HG03439 (cell line): ENCODE measurements around the gene CCDC183.
"Not testable (repeated sequence)": the region's sequence is repeated elsewhere in the genome, so short reads cannot be mapped to it uniquely, and the experiment has no call there.

Experiments used
- ATAC-seq: cut with Tn5 transposase; IDR thresholded peaks from one replicate; pipeline ENCODE4 v1.9.1; 2021; ENCODE audit warnings: mild to moderate bottlenecking, moderate library complexity; ENCODE audit not compliant: unreplicated experiment

The CCDC183 gene

DNA sequence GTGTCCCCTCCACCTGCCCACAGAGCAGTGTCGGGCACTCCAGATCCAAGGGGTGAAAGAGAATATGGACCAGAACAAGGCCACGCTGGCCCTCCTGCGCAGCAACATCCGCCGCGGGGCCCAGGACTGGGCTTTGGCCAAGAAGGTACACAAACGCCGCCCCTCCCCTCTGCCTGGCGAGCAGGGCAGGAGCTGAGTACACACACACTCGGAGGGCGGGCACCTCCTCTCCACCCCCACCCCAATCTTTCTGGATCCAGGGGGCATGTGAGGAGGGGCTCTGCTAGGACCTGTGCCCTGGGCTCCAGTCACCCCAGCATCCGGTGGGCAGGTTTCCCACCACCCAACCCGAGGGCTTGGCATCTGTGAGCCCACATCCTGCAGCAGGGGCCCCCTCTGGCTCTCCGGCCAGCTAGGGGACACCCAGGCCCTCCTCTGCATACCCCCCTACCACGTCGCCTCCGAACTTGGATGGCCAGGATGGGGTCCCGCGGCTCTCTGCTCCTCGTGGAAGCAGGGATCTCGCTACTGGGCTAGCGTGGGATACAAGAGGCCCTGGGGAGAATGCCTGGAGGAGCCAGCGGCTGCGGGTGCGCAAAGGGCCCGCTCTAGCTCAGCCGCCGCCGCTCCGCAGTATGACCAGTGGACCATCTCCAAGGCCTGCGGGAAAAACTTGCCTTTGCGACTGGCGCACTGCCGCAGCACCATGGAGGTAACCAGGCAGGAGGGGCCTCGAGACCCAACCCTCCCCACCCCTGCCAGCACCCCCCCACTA, 3.1 kb downstream of the CCDC183 start:
- ATAC-seq, result no peak

DNA sequence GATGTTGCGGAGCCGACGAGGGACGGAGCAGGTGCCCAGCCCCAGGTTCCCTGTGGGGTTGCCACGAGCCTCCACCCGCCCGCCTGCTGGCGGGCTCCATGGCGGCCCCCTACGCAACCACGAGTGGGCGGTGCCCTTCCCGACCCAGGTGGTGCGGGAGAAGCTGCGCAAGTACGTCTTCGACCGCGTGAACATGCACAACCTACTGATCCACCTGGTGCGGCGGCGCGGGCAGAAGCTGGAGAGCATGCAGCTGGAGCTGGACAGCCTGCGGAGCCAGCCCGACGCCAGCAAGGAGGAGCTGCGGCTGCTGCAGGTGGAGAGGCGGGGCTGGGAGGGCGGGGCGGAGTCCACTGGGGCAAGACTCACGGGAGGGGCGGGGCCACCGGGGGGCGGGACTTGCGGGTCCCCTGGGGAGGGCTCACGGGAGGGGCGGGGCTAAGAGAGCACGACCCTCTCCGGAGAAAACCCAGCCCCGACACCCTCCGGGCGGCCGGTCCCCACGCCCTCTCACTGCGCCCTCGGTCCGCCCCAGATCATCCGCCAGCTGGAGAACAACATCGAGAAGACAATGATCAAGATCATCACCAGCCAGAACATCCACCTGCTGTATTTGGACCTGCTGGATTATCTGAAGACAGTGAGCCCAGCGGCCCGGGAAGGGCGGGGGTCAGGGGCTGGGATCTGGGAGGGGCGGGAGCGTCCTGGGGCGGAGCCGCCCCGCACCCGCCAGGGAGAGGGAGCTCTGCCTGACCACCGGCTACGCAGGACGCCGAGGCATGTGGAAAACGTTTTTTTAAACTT, 3.9 kb downstream of the CCDC183 start:
- ATAC-seq, result no peak

DNA sequence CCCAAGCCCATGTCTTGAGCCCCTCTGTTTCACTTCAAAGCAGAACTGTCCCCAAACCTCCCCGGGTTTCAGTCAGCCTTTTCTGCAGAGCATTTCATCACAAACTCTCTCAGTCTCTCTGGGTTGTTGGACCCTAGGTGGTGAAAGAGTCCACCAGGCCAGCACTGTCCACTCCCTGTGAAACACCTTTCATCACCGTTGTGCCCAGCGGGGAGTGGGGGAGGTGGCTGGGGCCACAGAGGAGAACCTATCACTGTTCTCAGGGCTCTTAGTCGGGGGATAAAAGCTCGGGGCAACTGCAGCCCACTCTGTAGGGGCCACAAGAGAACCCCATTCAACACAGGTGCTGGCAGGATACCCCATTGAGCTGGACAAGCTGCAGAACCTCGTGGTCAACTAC, 6.2 kb downstream of the CCDC183 start:
- ATAC-seq, result no peak

DNA sequence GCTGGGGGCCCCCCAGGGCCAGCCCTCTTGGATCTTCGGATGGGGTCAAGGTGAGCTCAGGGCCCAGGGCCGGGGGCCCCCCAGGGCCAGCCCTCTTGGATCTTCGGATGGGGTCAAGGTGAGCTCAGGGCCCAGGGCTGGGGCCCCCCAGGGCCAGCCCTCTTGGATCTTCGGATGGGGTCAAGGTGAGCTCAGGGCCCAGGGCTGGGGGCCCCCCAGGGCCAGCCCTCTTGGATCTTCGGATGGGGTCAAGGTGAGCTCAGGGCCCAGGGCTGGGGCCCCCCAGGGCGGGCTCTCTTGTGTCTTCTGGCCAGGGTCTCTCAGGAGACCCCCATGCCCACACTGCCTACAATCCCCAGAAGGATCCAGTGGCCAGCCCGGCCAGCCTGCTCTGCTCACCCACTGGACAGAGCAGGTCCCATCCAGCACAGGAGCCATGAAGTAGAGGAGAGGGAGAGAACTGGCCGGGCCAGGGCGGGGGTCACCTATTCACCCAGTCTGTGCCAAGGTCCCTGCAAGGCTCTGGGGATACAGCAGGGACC, 6.9 kb downstream of the CCDC183 start:
- ATAC-seq, result not testable (repeated sequence)

DNA sequence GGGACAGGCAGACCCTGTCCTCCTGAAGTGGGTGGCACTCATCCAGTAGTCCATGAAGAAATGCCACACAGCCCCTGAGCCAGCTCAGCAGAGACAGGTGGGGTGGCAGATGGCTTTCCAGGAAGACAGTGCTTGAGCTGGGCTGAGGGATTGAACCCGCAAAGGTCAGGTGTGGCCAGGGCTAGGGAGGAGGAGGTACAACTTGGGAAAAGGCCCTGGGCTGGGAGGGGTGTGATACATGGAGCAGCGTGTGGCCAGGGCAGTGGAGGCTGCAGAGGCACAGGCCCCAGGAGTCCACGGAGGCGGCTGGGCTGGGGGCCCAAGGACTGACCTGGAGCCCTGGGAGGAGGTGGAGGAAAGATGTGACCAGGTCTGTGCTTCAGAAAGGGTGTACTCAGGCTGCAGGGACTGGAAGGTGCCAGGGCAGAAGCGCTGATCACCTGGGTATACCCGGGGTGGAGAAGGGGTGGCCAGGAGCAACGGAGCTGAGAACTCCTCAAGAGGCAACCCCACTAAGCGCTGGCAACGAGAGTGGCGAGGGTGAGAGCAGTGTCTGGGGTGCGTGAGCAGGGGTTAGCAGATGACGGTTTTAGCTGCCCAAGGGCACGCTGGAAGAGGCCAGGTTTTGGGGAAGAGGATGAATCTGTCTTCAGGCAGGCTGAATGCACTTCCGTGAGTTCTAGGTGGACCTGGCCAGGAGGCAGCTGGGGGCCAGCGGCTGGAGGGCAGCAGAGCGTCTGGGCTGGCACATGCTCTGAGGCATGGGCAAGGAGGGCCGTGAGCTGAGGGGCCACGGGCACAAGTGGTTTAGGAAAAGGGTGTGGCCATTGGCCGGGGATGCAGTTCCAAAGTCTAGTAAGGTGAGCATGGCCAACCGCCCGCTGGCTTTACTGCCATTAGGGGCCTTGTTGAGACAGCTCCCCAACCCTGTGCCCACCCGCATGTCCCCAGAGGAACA, 7.7 kb downstream of the CCDC183 start:
- ATAC-seq, result no peak

DNA sequence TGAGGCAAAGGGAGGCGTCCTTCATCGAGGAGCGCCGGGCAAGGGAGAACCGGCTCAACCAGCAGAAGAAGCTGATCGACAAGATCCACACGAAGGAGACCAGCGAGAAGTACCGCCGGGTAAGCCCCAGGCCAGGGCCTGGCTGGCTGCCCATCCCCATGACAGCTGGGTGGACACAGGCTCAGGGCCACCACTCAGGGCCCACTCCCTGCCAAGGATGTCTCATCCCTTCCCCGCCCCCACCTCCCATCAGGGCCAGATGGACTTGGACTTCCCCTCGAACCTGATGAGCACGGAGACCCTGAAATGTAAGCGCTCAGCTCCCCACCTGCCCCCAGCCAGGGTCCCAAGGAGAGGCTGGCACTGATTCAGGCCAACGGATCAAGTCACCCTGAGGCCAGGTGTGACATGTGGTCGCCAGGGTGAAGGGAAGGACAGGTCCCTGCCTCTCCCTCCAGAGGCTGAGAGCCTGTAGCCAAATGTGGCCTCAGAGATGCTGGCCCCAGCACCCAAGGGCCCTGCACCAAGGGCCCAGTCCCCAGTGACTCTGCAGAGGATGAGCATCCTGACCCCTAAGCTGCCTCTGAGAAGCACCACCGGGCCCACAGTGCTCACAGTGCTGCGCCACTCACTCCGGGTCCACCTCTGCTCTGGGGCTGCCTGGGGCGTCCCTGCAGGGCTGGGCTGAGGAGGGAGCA, 8.5 kb downstream of the CCDC183 start:
- no peak for ATAC-seq

DNA sequence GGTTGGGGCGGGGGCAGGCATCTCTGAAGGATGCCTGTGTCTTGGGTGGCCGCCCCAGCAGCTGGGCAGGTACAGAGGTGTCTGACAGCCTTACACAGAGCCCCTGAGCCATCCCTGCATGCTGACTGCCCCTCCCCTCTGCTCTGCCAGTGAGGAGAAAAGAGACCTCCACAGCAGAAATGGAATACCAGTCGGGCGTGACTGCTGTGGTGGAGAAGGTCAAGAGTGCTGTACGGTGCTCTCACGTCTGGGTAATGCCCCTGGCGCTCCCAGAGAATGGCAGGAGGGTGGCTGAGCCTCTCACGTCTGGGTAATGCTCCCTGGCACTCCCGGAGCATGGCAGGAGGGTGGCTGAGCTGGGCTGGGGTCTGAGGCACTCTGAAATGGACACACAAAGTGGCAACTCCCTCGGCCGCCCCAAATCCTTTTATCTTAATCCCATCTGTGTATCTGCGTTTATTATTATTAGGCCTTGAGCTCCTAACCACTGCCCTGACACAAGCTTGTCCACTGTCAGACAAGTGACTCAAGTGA, 9.1 kb downstream of the CCDC183 start:
- ATAC-seq, result no peak

DNA sequence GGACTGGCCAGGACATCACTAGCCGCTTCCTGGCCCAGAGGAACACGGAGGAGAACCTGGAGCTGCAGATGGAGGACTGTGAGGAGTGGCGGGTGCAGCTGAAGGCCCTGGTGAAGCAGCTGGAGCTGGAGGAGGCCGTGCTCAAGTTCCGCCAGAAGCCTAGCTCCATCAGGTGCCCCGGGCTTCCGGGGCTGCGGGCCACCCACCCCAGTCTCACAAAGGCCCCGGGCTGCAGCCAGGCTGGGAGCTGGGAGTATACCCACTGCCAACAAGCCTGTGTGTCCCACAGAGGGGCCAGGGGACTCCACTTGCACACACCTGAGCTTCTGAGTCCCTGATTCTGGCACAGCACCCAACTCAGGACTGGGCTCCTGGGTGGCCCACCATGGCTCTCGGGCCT, 9.9 kb downstream of the CCDC183 start:
- no peak for ATAC-seq

DNA sequence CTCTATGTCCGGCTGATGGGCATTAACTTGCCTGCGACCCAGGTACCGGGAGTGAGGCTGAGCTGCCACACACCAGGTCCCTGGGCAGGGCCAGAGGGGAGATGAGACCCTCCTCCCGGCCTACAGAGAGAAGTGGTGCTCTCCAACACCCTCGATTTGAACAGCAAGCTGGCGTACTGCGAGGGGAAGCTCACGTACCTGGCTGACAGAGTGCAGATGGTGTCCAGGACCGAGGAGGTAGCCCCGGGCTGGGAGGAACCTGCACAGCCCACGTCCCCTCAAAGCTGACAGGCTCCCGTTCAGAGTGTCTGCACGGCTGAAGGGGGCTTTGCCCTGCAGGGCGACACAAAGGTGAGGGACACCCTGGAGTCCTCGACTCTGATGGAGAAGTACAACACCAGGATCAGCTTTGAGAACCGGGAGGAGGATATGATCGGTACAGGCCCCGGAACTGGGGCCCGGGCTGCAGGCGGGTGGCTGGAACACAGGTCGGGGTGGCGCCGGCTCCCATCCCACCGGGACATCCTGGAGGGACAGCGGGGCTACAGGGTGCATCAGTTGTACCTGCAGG, 10.6 kb downstream of the CCDC183 start:
- ATAC-seq, result peak; percentile 1

DNA sequence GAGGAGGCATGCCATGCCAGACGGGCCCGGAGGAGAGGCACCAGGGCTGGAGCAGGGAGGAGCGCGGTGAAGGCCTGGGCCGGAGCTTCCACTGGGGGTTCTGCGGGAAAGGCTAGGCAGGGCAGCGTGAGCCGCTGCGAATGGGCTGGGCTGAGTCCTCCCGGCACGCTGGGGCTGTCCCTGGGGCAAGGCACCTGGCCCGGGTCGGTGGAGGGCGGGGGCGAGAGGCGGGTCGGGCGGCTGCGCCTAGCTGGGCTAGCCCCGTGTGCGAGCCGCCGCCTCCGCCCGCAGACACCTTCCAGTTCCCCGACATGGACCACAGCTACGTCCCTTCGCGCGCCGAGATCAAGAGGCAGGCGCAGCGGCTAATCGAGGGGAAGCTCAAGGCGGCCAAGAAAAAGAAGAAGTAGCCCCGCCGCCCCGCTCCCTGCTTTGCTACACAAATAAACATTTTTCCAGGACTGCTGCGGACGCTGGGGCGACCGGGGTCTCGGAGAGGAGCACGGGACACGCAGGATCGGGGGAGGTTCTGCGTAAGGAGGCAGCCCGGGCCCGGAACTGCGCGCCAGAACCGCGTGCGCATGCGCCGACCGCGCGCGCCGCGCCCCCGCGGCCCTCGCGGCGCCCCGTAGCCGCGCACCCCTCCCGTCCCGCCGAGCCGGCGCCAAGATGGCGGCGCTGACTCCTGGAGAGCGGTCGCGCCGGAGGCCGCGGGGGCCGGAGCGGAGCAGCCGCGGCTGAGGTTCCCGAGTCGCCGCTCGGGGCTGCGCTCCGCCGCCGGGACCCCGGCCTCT, 11.3 kb downstream of the CCDC183 start, which contains the start of gene RABL6:
TSS of gene RABL6 (plus strand) at position 668 of the 794 bp plus-strand sequence. CDS start 249 bp downstream, outside the sequence.
- ATAC-seq, result peak; percentile 63

DNA sequence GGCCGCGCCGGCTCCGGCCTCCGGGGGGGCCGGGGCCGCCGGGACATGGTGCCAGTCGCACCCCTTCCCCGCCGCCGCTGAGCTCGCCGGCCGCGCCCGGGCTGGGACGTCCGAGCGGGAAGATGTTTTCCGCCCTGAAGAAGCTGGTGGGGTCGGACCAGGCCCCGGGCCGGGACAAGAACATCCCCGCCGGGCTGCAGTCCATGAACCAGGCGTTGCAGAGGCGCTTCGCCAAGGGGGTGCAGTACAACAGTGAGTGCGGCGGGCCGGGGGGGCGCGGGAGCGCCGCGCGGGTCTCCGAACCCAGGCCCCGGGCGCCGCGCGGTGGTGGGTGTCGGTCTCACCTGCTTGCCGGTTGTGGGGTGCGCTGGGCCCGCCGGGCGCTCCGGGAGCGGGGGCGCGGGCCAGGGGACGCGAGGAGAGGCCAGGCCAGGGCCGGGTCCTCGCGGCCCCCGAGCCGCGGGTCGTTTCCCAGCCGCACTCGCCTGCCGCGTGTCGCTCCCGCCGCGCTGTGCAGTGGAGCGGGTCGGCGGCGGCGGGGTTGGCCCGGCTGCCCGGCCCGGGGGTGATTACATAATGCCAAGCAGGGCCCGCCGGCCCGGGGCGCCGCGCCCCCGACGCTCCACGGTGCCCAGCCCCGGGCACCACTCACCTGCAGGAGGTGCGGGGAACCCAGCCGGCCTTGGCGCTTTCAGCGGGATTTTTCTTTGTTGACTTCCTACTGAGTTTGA, 12.1 kb downstream of the CCDC183 start:
- ATAC-seq, result peak; percentile 32

DNA sequence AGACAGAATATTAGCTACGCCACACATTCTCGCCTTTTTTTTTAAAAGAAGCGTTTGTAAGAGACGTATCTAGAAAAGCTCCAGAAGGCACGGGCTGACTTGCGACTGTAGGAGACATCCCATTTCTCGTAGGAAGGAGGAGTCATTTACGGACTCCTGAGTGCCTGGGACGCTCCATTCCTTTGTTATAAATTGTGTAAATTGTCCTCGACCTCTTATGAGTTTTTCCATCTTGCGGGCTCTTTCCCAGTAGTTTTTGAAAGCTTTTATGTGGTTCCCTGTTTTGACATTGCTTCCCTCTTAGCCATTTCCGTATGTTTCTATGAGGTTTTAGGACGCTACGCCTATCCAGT, 12.6 kb downstream of the CCDC183 start:
- no peak for ATAC-seq

DNA sequence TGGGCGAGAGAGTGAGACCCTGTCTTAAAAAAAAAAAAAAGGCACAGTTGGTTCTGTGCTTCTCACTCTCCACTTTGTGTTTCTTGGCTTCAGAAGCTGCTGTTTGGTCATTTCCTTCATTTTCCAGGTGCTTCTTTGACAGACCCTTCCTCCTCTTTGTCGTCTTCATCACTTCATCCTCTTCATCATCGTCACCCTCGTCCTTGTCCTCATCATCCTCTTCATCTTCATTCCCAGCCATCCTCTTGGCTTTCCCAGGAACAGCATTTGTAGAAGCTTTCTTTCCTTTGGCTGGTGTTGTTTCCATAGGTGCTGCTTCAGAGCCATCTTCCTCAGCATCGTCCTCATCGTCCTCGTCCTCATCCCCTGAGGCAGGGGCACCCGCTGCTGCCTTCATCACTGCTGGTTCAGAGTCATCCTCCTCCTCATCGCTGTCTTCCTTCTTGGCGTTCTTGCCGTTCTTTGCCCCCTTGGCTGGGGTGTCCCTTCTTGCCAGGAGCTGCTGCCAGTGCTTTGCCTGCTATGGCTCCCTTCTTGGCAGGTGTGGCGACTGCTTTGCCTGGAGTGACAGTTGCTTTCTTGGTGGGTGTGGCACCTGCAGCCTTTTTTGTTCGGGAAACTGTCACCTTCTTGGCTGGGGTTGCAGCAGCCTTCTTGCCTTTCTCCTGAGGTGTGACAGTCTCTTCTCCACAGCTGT, 18.7 kb downstream of the CCDC183 start:
- no peak for ATAC-seq

DNA sequence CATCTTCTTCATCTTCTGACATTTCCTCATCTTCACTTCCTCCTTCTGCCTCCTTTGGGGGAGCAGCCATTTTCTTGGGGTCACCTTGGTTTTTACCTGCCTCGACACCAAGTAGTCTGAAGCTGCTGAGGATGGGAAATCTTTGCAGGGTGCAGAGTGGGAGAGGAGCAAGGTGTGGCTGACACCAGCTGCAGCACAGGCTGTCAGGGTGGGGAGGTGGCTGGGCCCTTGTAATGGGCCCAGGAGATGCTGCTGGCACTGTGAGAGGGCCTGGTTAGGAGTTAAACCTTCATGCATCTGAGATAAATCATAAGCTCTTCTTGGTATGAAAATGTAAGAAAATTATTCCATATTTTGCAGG, 19.3 kb downstream of the CCDC183 start:
- no peak for ATAC-seq

DNA sequence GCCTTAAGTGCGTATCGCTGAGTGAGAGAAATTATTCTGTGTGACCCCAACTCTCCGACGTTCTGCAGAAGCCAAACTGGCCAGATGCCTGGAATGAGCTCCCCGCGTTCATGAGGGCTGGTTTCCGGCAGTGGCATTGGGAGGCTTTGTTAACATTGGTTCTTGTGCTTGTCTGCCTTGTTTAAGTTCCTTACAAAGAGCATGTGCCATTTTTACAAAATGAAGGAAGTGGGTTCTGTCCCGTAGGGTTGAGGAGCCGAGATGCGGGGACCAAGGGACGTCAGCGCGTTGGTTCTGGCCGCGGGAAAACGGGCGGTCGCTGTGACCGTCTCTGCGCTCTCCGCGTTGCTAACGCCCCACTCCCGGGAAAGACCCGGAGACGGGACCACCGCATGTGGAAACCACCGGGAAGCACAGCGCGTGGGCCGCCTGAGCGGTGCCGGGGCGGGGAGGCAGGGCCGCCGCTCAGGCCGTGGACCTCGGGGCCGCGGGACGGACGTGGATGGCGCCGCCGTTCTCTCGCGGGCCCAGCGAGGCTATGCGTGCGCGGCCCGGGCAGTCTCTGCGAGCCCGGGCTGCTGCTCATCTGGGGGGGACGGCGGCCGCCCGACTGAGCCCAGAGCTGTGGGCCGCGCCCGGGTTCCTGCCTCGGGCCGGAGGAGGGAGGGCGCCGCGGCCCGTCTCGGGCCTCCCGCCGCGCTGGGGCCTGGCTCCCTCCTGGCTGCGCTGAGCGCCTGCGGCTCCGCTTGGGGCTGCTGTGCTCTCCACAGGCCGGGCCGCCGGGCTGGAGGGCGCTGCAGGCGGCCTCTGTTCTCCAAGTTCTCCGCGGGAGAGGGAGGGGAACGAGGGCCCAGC, 25.1 kb downstream of the CCDC183 start:
- no peak for ATAC-seq

DNA sequence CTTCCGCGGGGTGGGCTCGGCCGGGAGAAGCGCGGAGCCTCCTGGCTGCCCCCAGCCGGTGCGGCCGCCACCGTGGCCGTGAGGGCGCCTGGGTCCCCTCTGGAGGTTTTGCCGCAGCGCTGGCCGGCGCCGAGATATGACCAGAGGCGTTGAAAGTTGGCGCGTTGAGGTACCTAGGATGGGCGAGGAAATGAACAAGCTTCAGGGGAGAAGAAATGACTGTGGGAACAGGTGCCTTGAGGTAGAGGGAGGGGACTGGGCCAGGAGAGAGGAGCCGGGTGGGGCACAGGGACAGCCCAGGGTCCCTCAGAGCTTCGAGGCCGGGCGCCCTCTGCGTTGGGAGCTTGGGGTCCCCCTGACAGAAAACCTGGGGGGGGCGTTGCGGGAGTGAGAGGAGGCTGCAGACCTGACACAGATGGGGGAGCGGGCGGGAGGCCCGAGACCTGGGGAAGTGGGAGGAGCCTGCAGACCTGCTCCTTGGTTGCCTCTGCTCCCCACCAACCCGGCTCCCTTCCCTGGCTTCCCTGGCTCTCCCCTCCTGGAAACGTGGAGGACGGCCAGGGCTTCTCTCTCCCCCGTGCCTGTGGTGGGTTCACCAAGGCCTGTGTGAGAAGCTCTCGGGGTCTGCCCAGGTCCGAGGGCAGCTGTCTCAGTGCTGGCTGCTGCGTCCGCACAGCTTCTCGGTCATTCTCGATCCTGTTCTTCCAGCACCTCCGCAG, 25.8 kb downstream of the CCDC183 start:
- ATAC-seq, result no peak
